ENCODE data around the gene AOC3.

- TF ChIP-seq POLR2A (IDR thresholded peaks at IDR 0.05; ENCODE audit: low read depth, low read length) (no peak), POLR2AphosphoS5 (IDR thresholded peaks at IDR 0.05; ENCODE audit: insufficient read depth, low read depth, low read length) (no peak), EZH2 (IDR thresholded peaks at IDR 0.05; ENCODE audit: borderline replicate concordance, low read depth, low read length, severe bottlenecking) (no peak), JUN (IDR thresholded peaks at IDR 0.05; ENCODE audit: borderline replicate concordance, insufficient read depth, insufficient read length, low read depth) (no peak), MYC (IDR thresholded peaks at IDR 0.05; ENCODE audit: low read depth, low read length) (no peak), FOS (IDR thresholded peaks at IDR 0.05; ENCODE audit: borderline replicate concordance, insufficient read depth, low read length) (no peak)
- TF ChIP-seq, protein P1, sequence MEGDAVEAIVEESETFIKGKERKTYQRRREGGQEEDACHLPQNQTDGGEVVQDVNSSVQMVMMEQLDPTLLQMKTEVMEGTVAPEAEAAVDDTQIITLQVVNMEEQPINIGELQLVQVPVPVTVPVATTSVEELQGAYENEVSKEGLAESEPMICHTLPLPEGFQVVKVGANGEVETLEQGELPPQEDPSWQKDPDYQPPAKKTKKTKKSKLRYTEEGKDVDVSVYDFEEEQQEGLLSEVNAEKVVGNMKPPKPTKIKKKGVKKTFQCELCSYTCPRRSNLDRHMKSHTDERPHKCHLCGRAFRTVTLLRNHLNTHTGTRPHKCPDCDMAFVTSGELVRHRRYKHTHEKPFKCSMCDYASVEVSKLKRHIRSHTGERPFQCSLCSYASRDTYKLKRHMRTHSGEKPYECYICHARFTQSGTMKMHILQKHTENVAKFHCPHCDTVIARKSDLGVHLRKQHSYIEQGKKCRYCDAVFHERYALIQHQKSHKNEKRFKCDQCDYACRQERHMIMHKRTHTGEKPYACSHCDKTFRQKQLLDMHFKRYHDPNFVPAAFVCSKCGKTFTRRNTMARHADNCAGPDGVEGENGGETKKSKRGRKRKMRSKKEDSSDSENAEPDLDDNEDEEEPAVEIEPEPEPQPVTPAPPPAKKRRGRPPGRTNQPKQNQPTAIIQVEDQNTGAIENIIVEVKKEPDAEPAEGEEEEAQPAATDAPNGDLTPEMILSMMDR (IDR thresholded peaks at IDR 0.05; ENCODE audit: extremely low read depth in 1 of 2, insufficient read depth in 1 of 2, low read depth in 1 of 2, low read length in 2 of 2) = no peak
- TF ChIP-seq, protein P2, sequence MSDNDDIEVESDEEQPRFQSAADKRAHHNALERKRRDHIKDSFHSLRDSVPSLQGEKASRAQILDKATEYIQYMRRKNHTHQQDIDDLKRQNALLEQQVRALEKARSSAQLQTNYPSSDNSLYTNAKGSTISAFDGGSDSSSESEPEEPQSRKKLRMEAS (IDR thresholded peaks at IDR 0.05; ENCODE audit: insufficient read depth, insufficient read length) = no peak
These were observed 8.9 kb upstream of the AOC3 start for GRCh38 chr17:42841975-42842685.

Data from endothelial cell of umbilical vein (primary cell).